WTC11 (cell line): ENCODE data around the gene PPP2R3C.

ENCODE experiments used
- CREB1 ChIP-seq: sonication (generic); formaldehyde crosslinking; IDR thresholded peaks from 2 replicates; pipeline ENCODE4 v1.8.0; 2023; ENCODE audit warnings: mild to moderate bottlenecking, missing genetic modification reagents
- E2F5 ChIP-seq: sonication (generic); formaldehyde crosslinking; IDR thresholded peaks from 2 replicates; pipeline ENCODE4 v1.8.1; 2022; ENCODE audit warnings: mild to moderate bottlenecking, moderate library complexity, missing genetic modification reagents
- NR2C2 ChIP-seq: sonication (generic); formaldehyde crosslinking; IDR thresholded peaks from 2 replicates; pipeline ENCODE4 v1.8.0; 2022; ENCODE audit warnings: mild to moderate bottlenecking, missing genetic modification reagents
- TEAD4 ChIP-seq: sonication (generic); formaldehyde crosslinking; IDR thresholded peaks from 2 replicates; pipeline ENCODE4 v1.8.0; 2022; ENCODE audit warnings: mild to moderate bottlenecking, missing genetic modification reagents
- ZNF416 ChIP-seq: fragments of 250-450 bp; sonication (Bioruptor Pico); IDR thresholded peaks from 2 replicates; pipeline ENCODE4 v1.9.0; 2021; ENCODE audit warnings: mild to moderate bottlenecking, inconsistent platforms
- TF ChIP-seq, protein P1 (sequence below): sonication (generic); formaldehyde crosslinking; IDR thresholded peaks from 2 replicates; pipeline ENCODE4 v1.8.1; 2023; ENCODE audit warnings: mild to moderate bottlenecking, missing genetic modification reagents, moderate library complexity
- TF ChIP-seq, protein P2 (sequence below): fragments of 200-600 bp; IDR thresholded peaks from 2 replicates; pipeline ENCODE4 v1.8.0; 2022; ENCODE audit warnings: antibody characterized with exemption

DNA sequence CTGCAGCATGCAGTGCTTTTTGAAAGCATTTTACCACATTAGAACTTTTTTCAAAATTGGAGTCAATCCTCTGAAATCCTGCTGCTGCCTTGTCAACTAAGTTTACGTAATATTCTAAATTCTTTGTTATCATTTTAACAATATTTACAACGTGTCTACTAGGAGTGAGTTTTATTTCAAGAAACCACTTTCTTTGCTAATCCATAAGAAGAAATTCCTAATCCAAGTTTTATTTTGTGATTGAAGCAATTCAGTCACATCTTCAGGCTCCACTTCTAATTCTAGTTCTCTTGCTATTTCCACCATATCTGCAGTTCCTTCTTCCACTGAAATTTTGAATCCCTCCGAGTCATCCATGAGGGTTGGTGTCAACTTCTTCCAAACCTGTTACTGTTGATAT is 25.9 kb upstream of the PPP2R3C start:
- TF ChIP-seq, protein P1, sequence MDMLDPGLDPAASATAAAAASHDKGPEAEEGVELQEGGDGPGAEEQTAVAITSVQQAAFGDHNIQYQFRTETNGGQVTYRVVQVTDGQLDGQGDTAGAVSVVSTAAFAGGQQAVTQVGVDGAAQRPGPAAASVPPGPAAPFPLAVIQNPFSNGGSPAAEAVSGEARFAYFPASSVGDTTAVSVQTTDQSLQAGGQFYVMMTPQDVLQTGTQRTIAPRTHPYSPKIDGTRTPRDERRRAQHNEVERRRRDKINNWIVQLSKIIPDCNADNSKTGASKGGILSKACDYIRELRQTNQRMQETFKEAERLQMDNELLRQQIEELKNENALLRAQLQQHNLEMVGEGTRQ = no peak
- TF ChIP-seq E2F5 (CRISPR knock-in tag) (no peak), NR2C2 (CRISPR knock-in tag) (no peak), CREB1 (no peak), ZNF416 (CRISPR knock-in tag) (no peak), TEAD4 (CRISPR knock-in tag) (no peak)
- TF ChIP-seq, protein P2, sequence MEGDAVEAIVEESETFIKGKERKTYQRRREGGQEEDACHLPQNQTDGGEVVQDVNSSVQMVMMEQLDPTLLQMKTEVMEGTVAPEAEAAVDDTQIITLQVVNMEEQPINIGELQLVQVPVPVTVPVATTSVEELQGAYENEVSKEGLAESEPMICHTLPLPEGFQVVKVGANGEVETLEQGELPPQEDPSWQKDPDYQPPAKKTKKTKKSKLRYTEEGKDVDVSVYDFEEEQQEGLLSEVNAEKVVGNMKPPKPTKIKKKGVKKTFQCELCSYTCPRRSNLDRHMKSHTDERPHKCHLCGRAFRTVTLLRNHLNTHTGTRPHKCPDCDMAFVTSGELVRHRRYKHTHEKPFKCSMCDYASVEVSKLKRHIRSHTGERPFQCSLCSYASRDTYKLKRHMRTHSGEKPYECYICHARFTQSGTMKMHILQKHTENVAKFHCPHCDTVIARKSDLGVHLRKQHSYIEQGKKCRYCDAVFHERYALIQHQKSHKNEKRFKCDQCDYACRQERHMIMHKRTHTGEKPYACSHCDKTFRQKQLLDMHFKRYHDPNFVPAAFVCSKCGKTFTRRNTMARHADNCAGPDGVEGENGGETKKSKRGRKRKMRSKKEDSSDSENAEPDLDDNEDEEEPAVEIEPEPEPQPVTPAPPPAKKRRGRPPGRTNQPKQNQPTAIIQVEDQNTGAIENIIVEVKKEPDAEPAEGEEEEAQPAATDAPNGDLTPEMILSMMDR = no peak
